Inflammatory macrophage treated with lipopolysaccharide for 1 hour (primary cell): Measurements from ENCODE around the gene COQ8A.
"Not testable (repeated sequence)": the region's sequence is repeated elsewhere in the genome, so short reads cannot be mapped to it uniquely, and the experiment has no call there.

ENCODE experiments used
- DNase-seq, 2 donors: peaks; one replicate each; pipeline ENCODE4 v3.0.0-alpha.2; 2020 to 2022

The COQ8A gene

GRCh38 chr1:226985839-226986463 lies 45.9 kb downstream of the COQ8A start:
- DNase-seq: no peak

- no peak for DNase-seq
These were observed 46.5 kb downstream of the COQ8A start for GRCh38 chr1:226986496-226987178.

- no peak for DNase-seq
These were observed 47.1 kb downstream of the COQ8A start for GRCh38 chr1:226987179-226987536.

GRCh38 chr1:226987623-226988333 lies 47.7 kb downstream of the COQ8A start:
- no peak for DNase-seq

- no peak for DNase-seq
These were observed 48.2 kb downstream of the COQ8A start for GRCh38 chr1:226988334-226988666.

- peak in 1 of 2 donors; percentile 3 for DNase-seq
These were observed 49.2 kb downstream of the COQ8A start for GRCh38 chr1:226989085-226989920.

GRCh38 chr1:226990133-226990716 lies 50.1 kb downstream of the COQ8A start:
- peak; percentile 14 to 29 for DNase-seq

- DNase-seq: no peak
These were observed 51.8 kb downstream of the COQ8A start for GRCh38 chr1:226991920-226992319.

- DNase-seq: no peak
These were observed 53.9 kb downstream of the COQ8A start for GRCh38 chr1:226993814-226994585.

GRCh38 chr1:226994586-226995364 lies 54.7 kb downstream of the COQ8A start:
- DNase-seq: no peak

GRCh38 chr1:226995365-226996332 lies 55.6 kb downstream of the COQ8A start:
- DNase-seq: no peak

- DNase-seq: not testable (repeated sequence)
These were observed 59.5 kb downstream of the COQ8A start for GRCh38 chr1:226999579-226999978.

- peak in 1 of 2 donors; percentile 2 for DNase-seq
These were observed 62.5 kb downstream of the COQ8A start for GRCh38 chr1:227002531-227003049.

- DNase-seq: no peak
These were observed 63.1 kb downstream of the COQ8A start for GRCh38 chr1:227003165-227003564.

GRCh38 chr1:227004796-227005195 lies 64.7 kb downstream of the COQ8A start:
- no peak for DNase-seq

- no peak for DNase-seq
These were observed 66.2 kb downstream of the COQ8A start for GRCh38 chr1:227006226-227006796.

- no peak for DNase-seq
These were observed 69.8 kb downstream of the COQ8A start for GRCh38 chr1:227009937-227010336.

- no peak for DNase-seq
These were observed 70.6 kb downstream of the COQ8A start for GRCh38 chr1:227010645-227011044.

- no peak for DNase-seq
These were observed 76.9 kb downstream of the COQ8A start for GRCh38 chr1:227016990-227017389.
